Measurements from ENCODE around the gene AARS2.

AARS2 gene

GRCh38 chr6:44284867-44285266, 28.3 kb downstream of the AARS2 start:
- in situ Hi-C loops (cut with MboI; ENCODE audit: low pct_unique_long_range_greater_than_20kb, low sequenced_read_pairs), result no loop called here
- no peak for DNase-seq

- in situ Hi-C loops (cut with MboI; ENCODE audit: low pct_unique_long_range_greater_than_20kb, low sequenced_read_pairs), result no loop called here
- DNase-seq, result no peak
These were observed 29.0 kb downstream of the AARS2 start for GRCh38 chr6:44284121-44284520.

DNA sequence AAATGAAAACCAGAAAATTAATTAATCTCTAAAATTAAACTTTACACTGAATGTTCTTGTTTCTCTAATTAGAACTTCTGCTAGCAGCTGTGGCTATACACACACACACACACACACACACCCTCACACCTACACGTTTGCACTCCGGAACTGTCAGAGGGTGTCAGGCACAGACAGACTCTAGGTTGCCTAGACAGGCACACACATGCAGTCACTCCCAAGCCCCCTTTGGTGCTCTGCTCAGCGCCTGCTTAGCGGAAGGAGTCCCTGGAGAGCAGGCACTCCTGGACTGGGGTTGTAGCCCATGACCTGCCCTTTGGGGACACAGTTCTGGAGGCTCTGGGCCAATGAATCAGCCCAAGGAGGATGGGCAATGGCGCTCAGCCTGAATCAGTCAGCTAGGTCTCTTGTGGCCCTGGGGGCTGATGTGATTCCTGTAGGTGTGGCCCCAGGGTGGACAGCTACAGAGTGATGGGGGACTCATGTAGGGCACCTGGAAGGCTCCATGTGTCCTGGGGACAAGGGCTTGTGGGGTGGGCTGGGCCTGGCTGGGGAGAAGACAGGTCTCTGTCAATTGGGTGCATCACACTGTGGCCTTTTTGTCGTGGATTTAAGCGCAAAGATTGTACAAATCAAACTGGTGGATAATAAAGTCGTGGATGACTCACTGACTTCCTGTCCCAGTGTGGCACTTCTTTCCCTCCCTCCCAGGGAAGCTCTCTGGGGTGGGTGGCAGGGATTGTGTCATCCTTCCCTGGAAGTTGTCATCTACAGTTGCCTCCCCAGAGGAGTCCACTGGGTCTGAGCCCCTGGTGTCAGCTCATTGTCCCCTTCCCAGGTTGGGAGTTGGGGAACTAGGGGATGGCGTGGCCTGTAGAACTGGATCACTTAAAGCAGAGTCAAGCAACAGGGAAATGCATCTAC, 34.1 kb downstream of the AARS2 start:
- no peak for DNase-seq
- in situ Hi-C loops (cut with MboI; ENCODE audit: low pct_unique_long_range_greater_than_20kb, low sequenced_read_pairs), result no loop called here

DNA sequence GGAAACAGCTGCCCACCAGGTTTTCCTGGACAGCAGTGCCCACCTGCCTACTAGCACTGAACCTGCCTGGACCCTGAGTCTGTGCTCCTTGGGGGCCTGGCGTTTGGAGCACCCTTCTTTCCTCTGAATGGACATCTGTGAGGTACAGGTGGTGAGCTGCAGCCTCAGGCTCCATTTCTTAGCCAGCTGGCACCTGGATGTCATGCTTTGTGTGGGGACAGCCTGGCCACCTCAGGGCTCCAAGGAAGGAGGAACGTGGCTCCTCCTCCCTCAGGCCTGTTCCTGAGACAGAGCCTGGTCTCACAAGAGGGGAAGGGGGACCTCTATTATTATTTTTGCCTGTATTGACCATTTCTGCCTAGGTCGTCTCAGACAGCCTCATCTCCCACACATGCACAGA, 34.8 kb downstream of the AARS2 start:
- in situ Hi-C loops (cut with MboI; ENCODE audit: low pct_unique_long_range_greater_than_20kb, low sequenced_read_pairs), result no loop called here
- no peak for DNase-seq

DNA sequence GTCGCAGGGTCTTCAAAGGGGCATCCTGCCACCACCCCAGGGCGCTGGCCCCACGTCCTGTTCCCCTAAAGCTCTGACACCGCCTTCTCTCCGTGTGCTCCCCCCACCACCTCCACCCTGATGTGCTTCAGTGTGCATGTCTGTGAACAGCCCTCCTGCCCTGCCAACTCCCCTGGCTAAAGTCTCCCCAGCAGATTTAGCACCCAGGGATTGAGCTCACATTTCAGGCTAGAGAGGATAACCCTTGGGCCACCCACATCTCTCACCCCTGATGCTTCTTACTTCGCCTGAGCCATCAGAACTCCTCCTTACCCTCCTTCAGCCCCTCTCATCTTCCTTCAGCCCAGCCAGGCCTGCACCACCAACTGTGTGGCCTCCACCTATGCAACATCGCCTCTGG, 35.4 kb downstream of the AARS2 start:
- in situ Hi-C loops (cut with MboI; ENCODE audit: low pct_unique_long_range_greater_than_20kb, low sequenced_read_pairs), result no loop called here
- no peak for DNase-seq

GRCh38 chr6:44276667-44277640, 36.2 kb downstream of the AARS2 start:
- in situ Hi-C loops (cut with MboI; ENCODE audit: low pct_unique_long_range_greater_than_20kb, low sequenced_read_pairs), result no loop called here
- DNase-seq, result no peak

- in situ Hi-C loops (cut with MboI; ENCODE audit: low pct_unique_long_range_greater_than_20kb, low sequenced_read_pairs), result no loop called here
- DNase-seq, result no peak
These were observed 37.1 kb downstream of the AARS2 start for GRCh38 chr6:44275749-44276648.

GRCh38 chr6:44275271-44275748, 37.8 kb downstream of the AARS2 start:
- DNase-seq, result no peak
- in situ Hi-C loops (cut with MboI; ENCODE audit: low pct_unique_long_range_greater_than_20kb, low sequenced_read_pairs), result no loop called here

DNA sequence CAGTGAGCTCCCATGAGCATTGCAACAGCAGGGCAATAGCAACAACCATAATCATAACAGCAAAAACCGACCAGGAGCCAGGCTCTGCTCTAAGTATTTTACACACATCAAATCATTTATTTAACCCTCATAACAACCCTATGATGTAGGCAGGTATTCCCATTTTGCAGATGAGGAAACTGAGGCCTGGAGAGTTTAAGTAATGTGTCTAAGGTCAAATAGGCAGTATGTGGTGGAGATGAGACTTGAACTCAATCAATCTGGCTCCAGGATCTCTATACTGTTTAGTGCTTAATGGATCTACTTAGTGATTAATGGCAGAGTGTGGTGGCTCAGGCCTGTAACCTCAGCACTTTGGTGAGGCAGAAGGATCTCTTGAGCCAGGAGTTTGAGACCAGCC, 39.5 kb downstream of the AARS2 start:
- in situ Hi-C loops (cut with MboI; ENCODE audit: low pct_unique_long_range_greater_than_20kb, low sequenced_read_pairs), result no loop called here
- DNase-seq, result no peak

DNA sequence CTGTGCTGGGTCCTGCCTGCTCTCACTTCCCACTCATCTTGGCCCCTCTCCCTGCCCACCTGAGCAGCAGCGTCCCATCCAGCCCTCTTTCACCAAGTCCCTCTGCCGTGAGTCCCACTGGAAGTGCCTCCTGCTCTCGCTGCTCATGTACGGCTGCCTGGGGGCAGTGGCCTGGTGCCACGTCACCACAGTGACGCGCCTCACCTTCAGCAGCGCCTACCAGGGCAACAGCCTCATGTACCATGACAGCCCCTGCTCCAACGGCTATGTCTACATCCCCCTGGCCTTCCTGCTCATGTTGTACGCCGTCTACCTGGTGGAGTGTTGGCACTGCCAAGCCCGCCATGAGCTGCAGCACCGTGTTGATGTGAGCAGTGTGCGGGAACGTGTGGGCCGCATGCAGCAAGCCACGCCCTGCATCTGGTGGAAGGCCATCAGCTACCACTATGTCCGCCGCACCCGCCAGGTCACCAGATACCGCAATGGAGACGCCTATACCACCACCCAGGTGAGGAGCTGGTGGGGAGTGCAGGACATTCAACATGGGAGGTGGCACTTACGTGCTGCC, 40.1 kb downstream of the AARS2 start:
- in situ Hi-C loops (cut with MboI; ENCODE audit: low pct_unique_long_range_greater_than_20kb, low sequenced_read_pairs), result no loop called here
- no peak for DNase-seq

DNA sequence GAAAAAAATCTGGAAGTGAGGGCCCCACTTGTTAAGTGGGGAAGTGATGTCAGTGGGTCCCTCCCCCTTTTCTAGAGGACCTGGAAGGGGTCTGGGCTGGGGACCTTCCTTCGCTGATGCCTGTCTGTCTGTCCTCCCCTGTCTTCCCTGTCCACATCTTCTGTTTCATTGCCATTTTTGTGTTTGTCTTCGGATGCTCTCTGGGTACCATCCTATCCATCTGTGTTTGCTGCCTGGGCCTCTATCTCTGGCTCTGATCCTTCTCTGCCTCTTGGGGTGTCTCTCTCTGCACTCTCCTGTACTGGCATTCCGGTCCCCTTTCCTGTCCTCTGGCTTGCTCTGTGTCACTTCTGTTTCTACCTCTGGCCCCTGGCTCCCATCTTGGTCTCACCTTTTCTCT, 40.6 kb downstream of the AARS2 start:
- no peak for DNase-seq
- in situ Hi-C loops (cut with MboI; ENCODE audit: low pct_unique_long_range_greater_than_20kb, low sequenced_read_pairs), result no loop called here

DNA sequence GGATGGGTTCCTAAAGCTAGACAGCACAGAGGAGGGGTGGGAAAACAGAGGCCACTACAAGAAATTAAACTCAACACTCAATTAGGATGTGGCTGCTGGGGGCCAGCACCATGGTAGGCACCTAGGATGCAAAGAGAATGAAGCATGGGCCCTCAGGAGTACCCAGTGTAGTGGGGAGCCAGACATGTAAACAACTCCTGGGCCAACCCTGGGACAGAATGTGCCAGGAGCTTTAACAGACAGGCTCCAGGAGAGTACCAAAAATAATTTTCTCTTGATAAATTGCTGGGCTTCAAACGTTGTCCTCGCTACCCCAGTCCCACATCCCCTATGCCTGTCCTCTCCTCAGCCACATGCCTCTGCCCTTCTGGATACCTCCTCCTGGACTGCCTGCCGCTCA, 41.2 kb downstream of the AARS2 start:
- DNase-seq, result no peak
- in situ Hi-C loops (cut with MboI; ENCODE audit: low pct_unique_long_range_greater_than_20kb, low sequenced_read_pairs), result no loop called here

DNA sequence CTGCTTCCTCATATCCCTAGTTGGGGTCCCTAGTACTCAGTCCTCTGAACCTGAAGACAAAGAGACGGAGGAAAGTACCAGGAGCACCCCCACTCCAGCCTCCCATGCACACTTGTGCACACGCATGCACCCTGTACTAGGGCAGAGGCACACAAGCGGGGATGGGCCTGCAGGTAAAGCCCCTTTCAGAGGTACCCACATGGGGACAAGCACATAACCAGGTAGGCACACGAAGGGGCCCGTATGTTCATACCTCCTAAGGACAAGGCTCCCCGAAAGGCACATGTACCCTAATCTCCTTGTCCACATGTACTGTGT, 41.8 kb downstream of the AARS2 start:
- no peak for DNase-seq
- in situ Hi-C loops (cut with MboI; ENCODE audit: low pct_unique_long_range_greater_than_20kb, low sequenced_read_pairs), result no loop called here

DNA sequence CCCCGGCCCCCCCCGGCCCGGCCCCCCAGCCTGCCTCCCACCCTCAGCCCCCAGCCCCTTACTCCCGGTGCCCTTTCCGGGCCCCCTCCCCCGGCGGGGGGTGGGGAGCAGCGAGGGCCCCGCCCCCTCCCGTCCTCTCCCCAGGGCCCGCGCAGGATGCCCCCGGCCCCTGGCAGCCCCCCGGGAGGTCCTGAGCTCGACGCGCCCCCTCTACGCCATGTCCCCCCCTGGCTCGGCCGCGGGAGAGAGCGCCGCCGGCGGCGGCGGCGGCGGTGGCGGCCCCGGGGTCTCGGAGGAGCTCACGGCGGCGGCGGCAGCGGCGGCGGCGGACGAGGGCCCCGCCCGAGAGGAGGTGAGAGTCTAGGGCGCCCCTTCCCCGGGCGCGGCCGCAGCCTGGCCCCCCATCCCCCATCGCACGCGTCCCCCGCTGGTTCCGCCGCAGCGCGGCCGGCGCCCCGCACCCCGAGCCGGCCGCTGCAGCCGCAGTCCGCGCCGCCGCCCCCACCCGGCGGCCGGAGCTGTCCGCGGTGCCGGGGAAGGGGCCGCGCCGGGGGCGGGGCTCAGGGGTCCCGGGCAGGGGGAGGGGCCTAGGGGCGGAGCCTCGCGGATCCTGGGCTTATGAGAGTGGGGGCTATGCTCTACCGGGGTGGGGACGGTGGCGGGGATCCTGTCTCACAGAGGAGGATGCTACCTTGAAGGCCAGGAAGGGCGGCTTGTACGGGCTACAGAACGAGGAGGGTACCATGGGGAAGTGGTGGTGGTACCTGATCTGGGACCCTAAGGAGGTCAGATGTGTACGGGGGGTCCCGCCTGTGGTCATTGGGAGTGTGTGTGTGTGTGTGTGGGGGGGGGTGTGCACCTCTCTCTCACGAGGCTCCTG, 42.4 kb downstream of the AARS2 start:
- in situ Hi-C loops (cut with MboI; ENCODE audit: low pct_unique_long_range_greater_than_20kb, low sequenced_read_pairs), result no loop called here

GRCh38 chr6:44269921-44270525, 43.1 kb downstream of the AARS2 start, which contains the start of gene TMEM151B:
TSS of gene TMEM151B (plus strand) at chr6:44270450. CDS start at chr6:44270743, 293 bp downstream.
- no peak for DNase-seq
- in situ Hi-C loops (cut with MboI; ENCODE audit: low pct_unique_long_range_greater_than_20kb, low sequenced_read_pairs), result no loop called here

More for the DNA sequence above, 42.4 kb downstream of the AARS2 start:
- DNase-seq, result no peak

DNA sequence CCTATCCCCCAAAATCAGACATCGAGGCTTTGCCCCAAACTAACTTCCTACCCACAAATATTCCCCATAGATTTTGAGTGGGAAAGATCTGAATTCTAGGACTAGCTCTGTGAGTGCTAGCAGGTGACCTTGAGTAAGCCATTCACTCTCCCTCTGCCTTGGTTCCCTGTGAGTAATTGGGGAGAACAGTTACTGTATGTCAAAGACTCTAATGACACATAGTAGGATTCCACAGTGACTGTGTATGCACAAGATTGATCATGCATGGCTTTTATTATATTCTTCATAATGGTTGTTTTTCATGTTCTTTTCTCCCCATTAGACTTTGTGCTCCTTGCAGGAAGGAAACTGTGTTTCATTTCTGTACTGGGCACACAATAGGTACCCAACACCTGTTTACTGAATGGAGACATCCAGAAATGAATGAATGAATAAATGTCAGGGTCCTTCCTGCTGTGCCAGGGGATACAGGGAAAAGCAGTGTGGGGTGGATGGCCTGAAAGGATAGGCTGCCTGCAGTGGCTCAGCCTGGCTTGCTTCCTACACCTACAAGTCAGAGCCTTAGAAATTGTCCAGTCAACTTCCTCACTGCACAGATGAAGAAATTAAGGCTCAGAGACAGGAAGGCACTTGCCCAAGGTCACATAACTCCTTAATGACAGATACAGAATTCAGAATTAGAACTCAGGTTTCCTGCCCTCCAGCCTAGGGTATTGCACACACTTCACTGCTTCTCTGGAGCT, 43.8 kb downstream of the AARS2 start:
- in situ Hi-C loops (cut with MboI; ENCODE audit: low pct_unique_long_range_greater_than_20kb, low sequenced_read_pairs), result no loop called here
- DNase-seq, result no peak

Measured in KBM-7 (cell line).